ENCODE measurements around the gene BABAM2.
"Not testable (repeated sequence)": the region's sequence is repeated elsewhere in the genome, so short reads cannot be mapped to it uniquely, and the experiment has no call there.

BABAM2 gene

GRCh38 chr2:28322456-28322855, 431.9 kb downstream of the BABAM2 start:
- no peak for DNase-seq

GRCh38 chr2:28322981-28323396, 432.5 kb downstream of the BABAM2 start:
- no peak for DNase-seq

GRCh38 chr2:28325173-28325566, 434.6 kb downstream of the BABAM2 start:
- DNase-seq, result no peak

DNA sequence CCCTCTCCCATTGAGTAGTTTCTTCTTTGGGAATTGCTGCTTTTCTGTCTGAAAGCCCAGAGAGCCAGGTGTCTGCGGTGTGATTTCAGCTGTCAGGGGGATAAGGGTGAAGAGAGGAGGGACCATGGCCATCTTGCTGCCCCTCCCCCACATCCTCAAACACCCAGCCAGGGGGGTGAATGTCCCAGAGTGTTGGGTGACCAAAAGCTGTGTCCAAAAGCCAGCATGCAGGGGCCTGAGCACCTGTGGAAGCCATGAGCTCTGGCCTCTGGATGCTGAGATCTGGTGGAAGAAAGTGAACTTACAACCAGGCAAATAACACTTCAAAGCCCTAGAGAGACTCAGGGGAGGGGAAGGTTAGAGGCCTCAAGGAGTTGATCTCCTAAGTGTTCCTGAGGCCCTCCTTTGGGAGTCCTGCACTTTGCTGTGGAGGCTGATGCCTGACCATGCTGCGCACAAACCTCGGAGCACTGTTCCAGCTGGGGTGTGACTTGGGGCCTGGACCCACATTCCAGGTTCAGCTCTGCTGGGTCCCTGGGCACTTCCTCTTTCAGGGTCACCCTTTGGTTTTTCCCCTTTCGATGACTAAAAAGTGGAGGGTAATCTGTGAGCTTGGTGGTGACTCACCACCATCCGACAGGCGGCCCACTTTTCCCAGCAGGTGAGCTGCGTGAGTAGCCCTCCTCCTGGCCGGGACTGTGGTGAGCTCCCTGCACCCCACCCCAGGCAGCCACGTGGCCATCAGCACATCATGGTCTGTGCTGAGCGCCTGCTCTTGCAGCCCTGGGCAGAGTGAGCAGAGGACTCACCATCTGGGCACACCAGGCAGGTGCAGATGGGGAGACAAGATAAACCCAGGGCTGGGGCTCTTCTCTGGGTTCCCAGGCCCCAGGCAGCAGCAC, 435.3 kb downstream of the BABAM2 start:
- DNase-seq, result no peak

DNA sequence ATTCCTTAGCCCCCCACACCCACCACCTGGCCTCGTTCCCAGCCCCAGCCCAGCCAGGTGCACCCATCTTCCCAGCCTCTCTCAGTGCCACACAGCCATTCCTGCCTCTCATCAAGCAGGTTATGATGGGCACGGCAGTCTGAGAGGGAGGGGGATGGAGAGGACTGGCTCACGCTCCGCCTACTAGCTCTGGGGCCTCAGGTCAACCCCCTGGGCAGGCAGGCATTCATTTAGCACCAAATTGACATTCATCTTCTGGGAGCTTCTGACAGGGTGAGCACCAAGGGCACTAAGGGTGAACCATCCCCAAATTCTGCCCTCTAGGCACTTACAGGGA, 435.9 kb downstream of the BABAM2 start:
- no peak for DNase-seq

DNA sequence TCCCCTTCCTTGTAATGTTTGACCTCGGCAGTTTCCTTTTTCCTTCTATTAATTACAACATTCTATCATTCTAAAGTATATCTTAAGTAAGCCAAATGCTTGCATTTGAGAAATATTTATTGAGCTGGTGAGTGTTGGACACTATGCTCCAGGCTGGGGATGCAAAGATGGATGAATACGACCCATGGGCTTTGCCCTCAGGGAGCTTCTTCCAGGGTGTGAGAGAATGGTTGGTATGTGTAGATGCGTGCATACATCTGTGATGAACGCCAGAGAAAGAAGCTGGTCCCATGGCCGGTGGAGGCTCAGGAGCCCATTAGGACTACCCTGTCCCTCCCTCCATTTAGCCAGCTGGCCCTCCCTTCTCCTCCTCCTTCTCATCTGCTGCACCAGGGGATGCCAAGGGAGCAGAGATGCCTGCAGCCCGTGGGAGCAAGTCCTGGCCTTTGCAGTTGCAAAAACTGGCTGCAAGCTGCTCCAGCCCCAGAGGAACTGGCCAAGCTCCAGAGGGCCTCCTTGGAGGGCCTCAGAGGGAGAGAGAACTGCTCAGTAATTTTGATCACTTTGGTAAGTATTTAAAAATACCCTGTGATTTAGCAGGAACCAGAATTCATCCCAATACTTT, 436.5 kb downstream of the BABAM2 start:
- DNase-seq, result no peak

- DNase-seq, result no peak
These were observed 437.0 kb downstream of the BABAM2 start for GRCh38 chr2:28327581-28327955.

GRCh38 chr2:28327956-28328922, 437.7 kb downstream of the BABAM2 start:
- no peak for DNase-seq

DNA sequence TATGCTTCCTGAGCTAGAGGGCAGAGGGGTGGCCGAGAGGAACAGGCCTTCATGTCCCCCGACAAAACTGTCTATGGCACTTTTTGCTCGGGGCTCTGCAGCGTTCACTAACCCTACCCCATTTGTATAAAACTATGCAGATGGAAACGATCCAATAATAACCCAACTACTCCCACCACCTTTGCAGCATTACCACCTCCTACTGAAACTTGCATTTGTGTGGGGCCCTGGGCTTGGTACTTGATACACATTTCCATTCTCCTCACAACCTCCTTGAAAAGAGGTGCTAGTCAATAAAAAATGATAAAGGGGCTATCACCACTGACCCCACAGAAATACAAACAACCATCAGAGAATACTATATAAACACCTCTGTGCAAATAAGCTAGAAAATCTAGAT, 438.7 kb downstream of the BABAM2 start:
- DNase-seq, result no peak

DNA sequence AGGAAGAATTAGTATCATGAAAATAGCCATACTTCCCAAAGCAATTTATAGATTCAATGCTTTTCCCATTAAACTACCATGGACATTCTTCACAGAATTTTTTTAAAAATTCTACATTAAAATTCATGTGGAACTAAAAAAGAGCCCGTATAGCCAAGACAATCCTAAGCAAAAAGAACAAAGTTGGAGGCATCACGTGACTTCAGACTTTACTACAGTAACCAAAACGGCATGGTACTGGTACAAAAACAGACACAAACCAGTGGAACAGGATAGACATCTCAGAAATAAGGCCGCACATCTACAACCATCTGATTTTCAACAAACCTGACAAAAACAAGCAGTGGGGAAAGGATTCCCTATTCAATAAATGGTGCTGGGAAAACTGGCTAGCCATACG, 440.2 kb downstream of the BABAM2 start:
- not testable (repeated sequence) for DNase-seq

- DNase-seq, result not testable (repeated sequence)
These were observed 441.3 kb downstream of the BABAM2 start for GRCh38 chr2:28331797-28332196.

- no peak for DNase-seq
These were observed 442.2 kb downstream of the BABAM2 start for GRCh38 chr2:28332696-28333095.

GRCh38 chr2:28333606-28334526, 443.3 kb downstream of the BABAM2 start:
- DNase-seq, result no peak

DNA sequence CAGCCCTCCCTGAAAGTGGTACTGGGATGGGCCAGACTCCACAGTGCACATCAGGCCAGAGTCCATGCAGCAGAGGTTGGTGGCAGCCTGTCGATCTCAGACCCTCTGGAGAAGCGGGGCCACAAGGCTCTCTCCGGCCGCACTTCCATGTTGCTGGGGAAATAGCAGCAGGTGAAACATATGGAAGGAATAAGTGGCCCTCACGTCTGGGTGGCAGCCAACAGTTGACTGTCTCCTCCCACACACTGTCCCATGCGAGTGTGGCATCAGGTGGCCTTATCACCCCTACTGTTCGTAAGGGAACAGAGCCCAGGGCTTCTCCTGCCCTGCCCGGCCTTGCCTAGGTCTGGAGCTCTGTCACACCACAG, 444.0 kb downstream of the BABAM2 start:
- DNase-seq, result no peak

GRCh38 chr2:28335265-28335664, 444.7 kb downstream of the BABAM2 start:
- DNase-seq, result not testable (repeated sequence)

DNA sequence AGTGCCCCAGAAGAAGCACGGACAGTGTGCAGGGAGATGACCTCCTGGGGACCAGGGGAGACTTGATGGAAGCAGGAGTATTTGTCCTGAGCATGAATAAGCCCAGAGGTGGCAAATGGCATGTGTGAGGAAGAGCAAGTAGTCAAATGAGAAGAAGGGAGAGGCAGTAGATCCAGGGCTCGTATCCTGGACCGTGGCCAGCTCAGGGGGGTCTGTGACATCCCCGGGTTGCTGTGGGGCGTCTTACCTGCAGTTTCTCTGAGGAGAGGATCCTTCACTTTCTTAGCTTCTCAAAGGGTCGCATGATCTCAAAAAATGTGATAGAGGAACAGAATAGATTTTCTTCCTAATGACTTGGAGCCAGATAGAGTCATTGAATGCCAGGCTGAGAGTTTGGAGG, 445.1 kb downstream of the BABAM2 start:
- no peak for DNase-seq

- DNase-seq, result no peak
These were observed 445.9 kb downstream of the BABAM2 start for GRCh38 chr2:28336264-28336980.

- no peak for DNase-seq
These were observed 446.6 kb downstream of the BABAM2 start for GRCh38 chr2:28336982-28337627.

GRCh38 chr2:28338046-28338817, 447.7 kb downstream of the BABAM2 start:
- no peak for DNase-seq

DNA sequence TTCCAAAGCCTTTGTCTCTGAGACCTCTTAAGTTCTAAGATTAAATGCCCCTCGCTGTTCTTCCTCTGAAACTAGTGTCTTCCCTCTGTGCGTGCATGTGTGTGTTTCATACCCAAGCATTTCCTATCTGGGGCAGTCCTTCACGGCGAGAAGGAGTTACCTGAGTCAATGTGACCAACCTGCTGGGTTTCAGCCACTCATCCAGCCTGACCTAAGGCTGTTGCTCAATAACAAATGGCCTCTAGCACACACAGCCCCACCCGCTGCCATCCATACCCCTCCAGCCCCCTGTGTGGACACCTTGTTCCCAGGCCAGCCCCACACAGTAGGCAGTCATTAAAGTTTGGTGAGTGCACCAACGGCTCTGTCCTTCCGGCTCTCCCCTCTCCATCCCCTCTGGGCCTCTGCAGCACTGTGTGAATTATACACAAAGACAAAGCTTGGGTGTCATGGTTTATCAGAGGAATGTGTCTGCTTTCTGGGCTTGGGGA, 448.3 kb downstream of the BABAM2 start:
- no peak for DNase-seq

Data from T1000 (cell line).